Gastrocnemius medialis (tissue), 4 donors: ENCODE results near the gene PRRC2B. TPM values are rescaled to one million over a fixed set of nuclear protein-coding genes. Genes with fewer than 3 reads are reported as not detected.

Experiments used
- ATAC-seq, 2 donors: fragments of 150-250 bp; one replicate each; pipeline ENCODE4 v1.9.1; 2016
- DNase-seq, 2 donors: peaks; one replicate each; pipeline ENCODE4 v3.0.0-alpha.2; 2019
- H3K27ac ChIP-seq, 4 donors: fragments of 200-600 bp; sonication (generic); 1 replicate in 1 of 4; 2 replicates in 3 of 4; pipeline ENCODE4 v1.5.1; 2016 to 2018; ENCODE audit warnings: mild to moderate bottlenecking in 2 of 4, moderate library complexity in 1 of 4
- H3K27me3 ChIP-seq, 3 donors: fragments of 200-600 bp; sonication (generic) in 2 of 3; 1 replicate in 1 of 3; 2 replicates in 2 of 3; pipeline versions ENCODE4 v1.5.1 to v1.6.0; 2016 to 2019; ENCODE audit warnings: mild to moderate bottlenecking in 1 of 3, moderate library complexity in 1 of 3
- H3K36me3 ChIP-seq, 2 donors: fragments of 200-600 bp; sonication (generic) in 1 of 2; one replicate each; pipeline ENCODE4 v1.5.1; 2017 to 2018
- H3K4me1 ChIP-seq, 2 donors: fragments of 200-600 bp; sonication (generic) in 1 of 2; one replicate each; pipeline ENCODE4 v1.5.1; 2016 to 2017; ENCODE audit warnings: mild to moderate bottlenecking in 2 of 2
- H3K4me3 ChIP-seq, 4 donors: fragments of 200-600 bp; sonication (generic) in 3 of 4; 1 replicate in 1 of 4; 2 replicates in 3 of 4; pipeline ENCODE4 v1.5.1; 2016 to 2019; ENCODE audit warnings: mild to moderate bottlenecking in 2 of 4
- H3K9me3 ChIP-seq, 3 donors: fragments of 200-600 bp; sonication (generic) in 2 of 3; 1 replicate in 1 of 3; 2 replicates in 2 of 3; pipeline ENCODE4 v1.5.1; 2016 to 2019
- POLR2A ChIP-seq, 2 donors: fragments of 450-650 bp; IDR thresholded peaks; one replicate each; pipeline ENCODE4 v1.6.1; 2017; ENCODE audit warnings: antibody characterized with exemption in 2 of 2, mild to moderate bottlenecking in 2 of 2, moderate library complexity in 2 of 2
- in situ Hi-C, 4 donors: fragments of 200-750 bp; cut with MboI; loops; one replicate each; pipeline versions ENCODE4 v1.15.0 to v1.8.0; 2017; ENCODE audit warnings: low sequenced_read_pairs in 4 of 4
- intact Hi-C: fragments of 100-400 bp; cut with DNase I; formaldehyde crosslinking; loops from one replicate; pipeline ENCODE4 v1.15.1; 2023; ENCODE audit warnings: low total_unique reads
- total RNA-seq, 4 donors: library from RNA; depleted of rRNA; stranded (reverse); fragments of >200 nt; gene quantifications; one replicate each; pipeline versions ENCODE4 v1.1.0 to v1.2.3, GENCODE V29; 2016
- TF ChIP-seq, protein P1 (sequence below), 5 experiments: fragments of 450-650 bp in 3 of 5; fragments of 200-600 bp in 2 of 5; sonication (generic) in 2 of 5; IDR thresholded peaks in 4 of 5; conservative IDR thresholded peaks in 1 of 5; 1 replicate in 4 of 5; 2 replicates in 1 of 5; pipeline ENCODE4 v1.5.1; 2016 to 2019; ENCODE audit warnings: antibody characterized with exemption in 5 of 5, mild to moderate bottlenecking in 3 of 5, moderate library complexity in 3 of 5

PRRC2B gene
- total RNA-seq, 4 donors from 2014 or later = 29.9 to 41.6 (median 37.2) TPM

DNA sequence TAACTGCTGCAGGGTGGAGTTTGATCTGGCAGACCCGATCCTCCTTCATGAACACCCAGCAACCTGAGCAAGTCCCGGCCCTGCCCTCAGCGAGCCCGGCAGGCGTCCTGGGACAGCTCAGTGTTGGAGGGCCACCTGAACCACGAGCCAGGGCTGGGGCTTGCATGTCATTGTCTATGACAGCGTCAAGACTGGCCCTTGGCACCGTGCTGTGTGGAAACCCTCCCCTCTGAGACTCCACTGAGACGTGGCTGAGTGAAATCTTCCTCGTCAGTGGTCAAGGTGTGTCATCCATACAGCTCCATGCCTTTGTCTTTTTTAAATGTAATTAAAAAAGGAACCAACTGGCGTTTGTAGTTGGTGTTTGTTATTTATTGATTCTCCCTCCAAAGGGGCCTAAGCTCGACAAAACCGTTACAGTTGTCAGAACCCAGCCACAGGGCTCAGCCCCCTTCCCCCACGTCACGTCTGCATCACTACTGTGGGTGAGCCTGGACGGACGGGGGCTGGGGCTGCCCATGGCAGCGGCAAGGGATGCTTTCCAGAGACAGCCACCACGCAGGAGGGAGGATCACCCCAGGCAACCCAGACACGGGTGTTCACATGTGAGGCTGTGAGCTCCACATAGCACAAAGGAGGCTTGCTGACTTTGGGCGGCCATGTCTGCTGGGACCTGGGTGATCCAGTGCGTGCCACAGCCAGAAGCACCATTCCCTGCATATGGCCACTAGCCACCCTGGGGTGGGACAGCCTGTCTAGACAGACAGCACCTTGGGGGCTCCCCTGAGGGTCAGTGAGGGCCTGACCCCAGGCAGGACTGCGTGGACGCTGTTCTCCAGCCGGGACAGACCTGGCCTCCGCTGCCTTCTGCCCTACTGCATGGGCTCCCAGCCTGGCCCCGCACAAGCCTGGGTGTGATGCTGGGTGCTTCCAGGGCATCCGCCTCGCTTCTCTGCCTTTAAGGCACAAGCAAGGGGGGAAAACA, 129.9 kb downstream of the PRRC2B start:
- Histone ChIP-seq H3K27me3 (no peaks in the 10 kb centered on the region), H3K4me1 (peaks cover 0 to under 1% of the 10 kb centered on the region in 2 donors), H3K27ac (no peak overlapping the region), H3K9me3 (no peaks in the 10 kb centered on the region), H3K36me3 (peaks cover 0 to 99% of the 10 kb centered on the region in 2 donors), H3K4me3 (no peak overlapping the region)
- DNase-seq = no peak
- in situ Hi-C loops = no loop called here
- TF ChIP-seq, protein P1, sequence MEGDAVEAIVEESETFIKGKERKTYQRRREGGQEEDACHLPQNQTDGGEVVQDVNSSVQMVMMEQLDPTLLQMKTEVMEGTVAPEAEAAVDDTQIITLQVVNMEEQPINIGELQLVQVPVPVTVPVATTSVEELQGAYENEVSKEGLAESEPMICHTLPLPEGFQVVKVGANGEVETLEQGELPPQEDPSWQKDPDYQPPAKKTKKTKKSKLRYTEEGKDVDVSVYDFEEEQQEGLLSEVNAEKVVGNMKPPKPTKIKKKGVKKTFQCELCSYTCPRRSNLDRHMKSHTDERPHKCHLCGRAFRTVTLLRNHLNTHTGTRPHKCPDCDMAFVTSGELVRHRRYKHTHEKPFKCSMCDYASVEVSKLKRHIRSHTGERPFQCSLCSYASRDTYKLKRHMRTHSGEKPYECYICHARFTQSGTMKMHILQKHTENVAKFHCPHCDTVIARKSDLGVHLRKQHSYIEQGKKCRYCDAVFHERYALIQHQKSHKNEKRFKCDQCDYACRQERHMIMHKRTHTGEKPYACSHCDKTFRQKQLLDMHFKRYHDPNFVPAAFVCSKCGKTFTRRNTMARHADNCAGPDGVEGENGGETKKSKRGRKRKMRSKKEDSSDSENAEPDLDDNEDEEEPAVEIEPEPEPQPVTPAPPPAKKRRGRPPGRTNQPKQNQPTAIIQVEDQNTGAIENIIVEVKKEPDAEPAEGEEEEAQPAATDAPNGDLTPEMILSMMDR (IDR thresholded peaks at IDR 0.05 in 4 of 5, conservative IDR thresholded peaks at IDR 0.05 in 1 of 5) = no peak
- TF ChIP-seq POLR2A (IDR thresholded peaks at IDR 0.05) = no peak
- intact Hi-C loops = no loop called here
- ATAC-seq = no peak

DNA sequence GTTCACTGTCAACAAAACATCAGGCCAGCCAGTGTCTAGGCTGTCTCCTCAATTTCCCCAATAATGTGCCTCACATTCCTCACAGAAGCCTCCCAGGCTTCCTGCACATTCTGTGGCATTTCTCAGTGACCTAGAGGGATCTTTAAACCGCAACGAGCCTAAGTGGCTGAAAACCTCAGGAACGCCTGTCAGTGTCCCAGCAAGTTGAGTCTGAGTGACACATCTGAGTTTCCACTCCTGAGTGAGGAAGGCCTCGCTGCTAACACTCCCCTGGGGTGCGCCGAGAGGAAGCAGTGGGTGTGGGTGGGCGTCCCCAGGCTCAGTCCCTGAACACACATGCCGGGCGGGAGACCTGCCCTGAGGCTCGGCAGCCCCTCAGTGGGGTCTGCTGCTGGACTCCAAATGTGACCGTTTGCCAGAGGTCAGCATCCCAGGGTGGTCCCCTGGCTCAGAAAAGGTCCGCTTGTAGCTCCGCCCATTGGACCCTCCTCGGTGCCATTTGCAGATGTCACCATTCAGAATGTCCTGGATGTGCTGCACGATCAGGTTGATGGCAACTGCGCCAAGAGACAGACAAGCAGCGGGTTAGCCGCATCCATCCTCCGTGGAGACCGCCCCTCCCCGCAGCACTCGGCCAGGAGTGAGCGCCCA, 130.9 kb downstream of the PRRC2B start:
- TF ChIP-seq, protein P1 (IDR thresholded peaks at IDR 0.05 in 4 of 5, conservative IDR thresholded peaks at IDR 0.05 in 1 of 5) = no peak
- no peak for TF ChIP-seq POLR2A (IDR thresholded peaks at IDR 0.05)
- Histone ChIP-seq H3K9me3 (no peaks in the 10 kb centered on the region), H3K27ac (no peak overlapping the region), H3K27me3 (no peaks in the 10 kb centered on the region), H3K4me3 (no peak overlapping the region), H3K4me1 (peaks cover 1 to 2% of the 10 kb centered on the region in 2 donors), H3K36me3 (peaks cover 0 to 99% of the 10 kb centered on the region in 2 donors)
- DNase-seq (no peak), ATAC-seq (no peak)
- in situ Hi-C loops = no loop called here
- intact Hi-C loops = no loop called here

DNA sequence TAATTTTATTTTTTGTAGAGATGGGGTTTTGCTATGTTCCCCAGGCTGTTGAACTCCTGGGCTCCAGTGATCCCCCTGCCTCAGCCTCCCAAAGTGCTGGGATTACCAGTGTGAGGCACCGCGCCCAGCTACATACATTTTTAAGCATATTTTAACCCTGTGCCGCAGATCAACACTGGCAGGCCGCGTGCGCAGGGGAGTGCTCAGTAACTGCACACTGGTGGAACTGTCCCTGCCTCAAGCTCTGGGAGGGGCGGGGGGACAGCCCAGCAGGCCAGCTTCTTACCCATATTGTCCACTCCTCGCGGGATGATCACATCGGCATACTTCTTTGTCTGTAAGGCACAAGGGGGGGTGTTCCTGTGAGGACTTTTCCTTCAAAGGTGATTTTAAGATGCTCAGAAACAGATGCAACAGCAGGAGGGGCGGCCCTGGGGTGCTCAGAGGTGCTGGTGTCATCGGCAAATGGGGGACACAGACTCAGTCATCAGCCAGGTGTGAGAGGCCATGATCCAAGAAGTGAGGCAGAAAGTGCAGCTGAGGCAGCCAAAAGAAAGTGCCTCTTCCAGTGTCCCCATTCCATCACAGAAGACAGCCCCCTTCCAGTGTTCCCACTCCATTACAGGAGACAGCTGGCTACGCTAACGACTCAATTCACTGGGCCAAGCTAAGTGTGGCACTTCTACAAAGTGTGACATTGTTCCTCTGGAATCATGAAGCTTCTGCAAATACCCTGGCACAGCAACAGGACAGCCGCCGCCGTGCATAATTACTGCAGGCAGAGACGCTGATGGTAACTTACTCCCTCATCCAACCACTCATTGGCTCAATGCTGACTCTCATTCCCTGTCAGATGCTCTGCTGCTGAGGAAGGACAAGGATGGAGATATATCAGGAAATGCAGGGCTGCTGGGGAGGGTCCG, 132.0 kb downstream of the PRRC2B start:
- in situ Hi-C loops (no loop called here), intact Hi-C loops (no loop called here)
- Histone ChIP-seq H3K9me3 (no peaks in the 10 kb centered on the region), H3K4me1 (peaks cover 9 to 10% of the 10 kb centered on the region in 2 donors), H3K4me3 (no peak overlapping the region), H3K36me3 (peaks cover 0 to 89% of the 10 kb centered on the region in 2 donors), H3K27me3 (no peaks in the 10 kb centered on the region), H3K27ac (no peak overlapping the region)
- DNase-seq (no peak), ATAC-seq (no peak)
- TF ChIP-seq POLR2A (IDR thresholded peaks at IDR 0.05) = no peak
- TF ChIP-seq, protein P1 (IDR thresholded peaks at IDR 0.05 in 4 of 5, conservative IDR thresholded peaks at IDR 0.05 in 1 of 5) = no peak

DNA sequence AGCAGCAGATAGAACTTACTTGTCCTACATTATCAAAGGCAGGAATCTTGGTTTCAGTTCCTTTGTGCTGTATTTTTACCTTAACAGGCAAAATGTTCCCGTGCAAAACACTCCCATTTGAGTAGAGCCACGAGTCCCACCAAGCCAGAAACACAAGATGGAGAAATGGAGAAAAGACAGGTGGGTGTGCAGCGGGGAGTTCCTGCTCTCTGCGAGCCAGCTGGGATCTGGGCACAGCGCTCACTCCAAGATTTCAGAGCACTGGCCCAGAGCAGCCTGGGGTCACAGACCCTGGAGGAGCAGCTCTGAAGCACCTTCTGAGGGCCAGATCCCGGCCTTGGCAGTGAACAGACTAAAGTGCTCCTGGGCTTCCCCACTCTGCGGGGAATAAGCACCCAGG, 134.3 kb downstream of the PRRC2B start:
- no peaks in the 10 kb centered on the region for H3K9me3 ChIP-seq
- H3K27ac ChIP-seq = no peak overlapping the region
- ATAC-seq (no peak), DNase-seq (no peak)
- in situ Hi-C loops = no loop called here
- peaks cover 0 to 66% of the 10 kb centered on the region in 2 donors for H3K36me3 ChIP-seq
- peaks cover 13 to 14% of the 10 kb centered on the region in 2 donors for H3K4me1 ChIP-seq
- intact Hi-C loops = no loop called here
- no peak overlapping the region for H3K4me3 ChIP-seq
- no peaks in the 10 kb centered on the region for H3K27me3 ChIP-seq
- TF ChIP-seq, protein P1 (IDR thresholded peaks at IDR 0.05 in 4 of 5, conservative IDR thresholded peaks at IDR 0.05 in 1 of 5) = no peak
- TF ChIP-seq POLR2A (IDR thresholded peaks at IDR 0.05) = no peak
